NCI-H510A treated with DMSO at 0.1 percent for 48 hours (cell line): ENCODE results near the gene UPP2.

ENCODE experiments used
- DNase-seq: peaks from one replicate; lab custom pipeline; 2025; lab: John Stamatoyannopoulos, UW

UPP2 gene

GRCh38 chr2:158142165-158142564, 40.5 kb downstream of the UPP2 start:
- no peak for DNase-seq

GRCh38 chr2:158142568-158143332, 41.1 kb downstream of the UPP2 start:
- DNase-seq = no peak

GRCh38 chr2:158143703-158144360, 42.2 kb downstream of the UPP2 start:
- no peak for DNase-seq

GRCh38 chr2:158144914-158145625, 43.4 kb downstream of the UPP2 start:
- DNase-seq = no peak

GRCh38 chr2:158153270-158154015, 51.8 kb downstream of the UPP2 start:
- no peak for DNase-seq

GRCh38 chr2:158154596-158154995, 52.9 kb downstream of the UPP2 start:
- no peak for DNase-seq

GRCh38 chr2:158172719-158173118, 71.0 kb downstream of the UPP2 start:
- DNase-seq = no peak

GRCh38 chr2:158174495-158174894, 72.8 kb downstream of the UPP2 start:
- no peak for DNase-seq

- no peak for DNase-seq
Observed at GRCh38 chr2:158174956-158175355, 73.3 kb downstream of the UPP2 start.

GRCh38 chr2:158178646-158179045, 77.0 kb downstream of the UPP2 start:
- no peak for DNase-seq

- DNase-seq = peak; percentile 36
Observed at GRCh38 chr2:158179660-158180059, 78.0 kb downstream of the UPP2 start.

GRCh38 chr2:158181171-158181570, 79.5 kb downstream of the UPP2 start:
- DNase-seq = peak; percentile 7

- DNase-seq = no peak
Observed at GRCh38 chr2:158182676-158183295, 81.1 kb downstream of the UPP2 start.

GRCh38 chr2:158184001-158184400, 82.3 kb downstream of the UPP2 start:
- no peak for DNase-seq

- DNase-seq = no peak
Observed at GRCh38 chr2:158184556-158185343, 83.1 kb downstream of the UPP2 start.
